ENCODE data around the gene HMGCL.

DNA sequence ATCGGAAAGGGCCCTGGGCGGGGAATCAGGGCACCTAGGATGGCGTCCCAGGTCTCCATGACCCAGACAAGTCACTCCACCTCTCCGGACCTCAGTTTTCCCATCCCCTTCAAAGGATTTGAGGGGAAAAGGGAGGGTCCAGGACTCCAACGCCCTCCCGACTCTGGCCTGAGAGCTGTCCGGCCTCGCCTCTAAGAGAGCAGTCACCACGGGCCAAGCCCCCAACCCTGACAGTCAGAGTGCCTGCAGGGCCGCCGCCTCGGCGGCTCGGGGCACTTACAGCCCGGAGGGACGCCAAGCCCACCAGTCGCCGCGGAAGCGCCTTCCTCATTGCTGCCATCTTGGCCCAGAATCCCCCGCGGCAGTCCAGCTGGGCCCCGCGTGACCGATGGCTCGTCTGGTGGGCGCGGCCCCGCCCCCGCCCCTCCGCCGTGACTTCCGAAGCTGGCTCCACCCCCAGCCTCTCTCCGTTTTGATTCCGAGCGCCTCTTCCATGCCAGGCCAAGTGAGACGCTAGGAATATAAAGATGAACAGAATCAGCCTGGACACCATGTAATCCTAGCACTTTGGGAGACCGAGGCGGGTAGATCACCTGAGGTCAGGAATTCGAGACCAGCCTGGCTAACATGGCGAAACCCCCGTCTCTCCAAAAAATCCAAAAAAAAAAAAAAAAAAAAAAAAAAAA lies at the start of gene HMGCL:
- TF ChIP-seq, protein P1, sequence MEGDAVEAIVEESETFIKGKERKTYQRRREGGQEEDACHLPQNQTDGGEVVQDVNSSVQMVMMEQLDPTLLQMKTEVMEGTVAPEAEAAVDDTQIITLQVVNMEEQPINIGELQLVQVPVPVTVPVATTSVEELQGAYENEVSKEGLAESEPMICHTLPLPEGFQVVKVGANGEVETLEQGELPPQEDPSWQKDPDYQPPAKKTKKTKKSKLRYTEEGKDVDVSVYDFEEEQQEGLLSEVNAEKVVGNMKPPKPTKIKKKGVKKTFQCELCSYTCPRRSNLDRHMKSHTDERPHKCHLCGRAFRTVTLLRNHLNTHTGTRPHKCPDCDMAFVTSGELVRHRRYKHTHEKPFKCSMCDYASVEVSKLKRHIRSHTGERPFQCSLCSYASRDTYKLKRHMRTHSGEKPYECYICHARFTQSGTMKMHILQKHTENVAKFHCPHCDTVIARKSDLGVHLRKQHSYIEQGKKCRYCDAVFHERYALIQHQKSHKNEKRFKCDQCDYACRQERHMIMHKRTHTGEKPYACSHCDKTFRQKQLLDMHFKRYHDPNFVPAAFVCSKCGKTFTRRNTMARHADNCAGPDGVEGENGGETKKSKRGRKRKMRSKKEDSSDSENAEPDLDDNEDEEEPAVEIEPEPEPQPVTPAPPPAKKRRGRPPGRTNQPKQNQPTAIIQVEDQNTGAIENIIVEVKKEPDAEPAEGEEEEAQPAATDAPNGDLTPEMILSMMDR (IDR thresholded peaks at IDR 0.05) = no peak
- TF ChIP-seq ZFX (IDR thresholded peaks at IDR 0.05; ENCODE audit: borderline replicate concordance) = no peak
